Fibroblast of skin of left quadriceps (primary cell): ENCODE measurements around the gene CLEC16A.

ENCODE experiments used
- DNase-seq, 2 experiments: peaks; one replicate each; pipeline ENCODE4 v3.0.0-alpha.2; 2013; ENCODE audit warnings: low read depth in 2 of 2

Gene CLEC16A

GRCh38 chr16:11158018-11158417 lies 213.7 kb downstream of the CLEC16A start:
- no peak for DNase-seq

DNA sequence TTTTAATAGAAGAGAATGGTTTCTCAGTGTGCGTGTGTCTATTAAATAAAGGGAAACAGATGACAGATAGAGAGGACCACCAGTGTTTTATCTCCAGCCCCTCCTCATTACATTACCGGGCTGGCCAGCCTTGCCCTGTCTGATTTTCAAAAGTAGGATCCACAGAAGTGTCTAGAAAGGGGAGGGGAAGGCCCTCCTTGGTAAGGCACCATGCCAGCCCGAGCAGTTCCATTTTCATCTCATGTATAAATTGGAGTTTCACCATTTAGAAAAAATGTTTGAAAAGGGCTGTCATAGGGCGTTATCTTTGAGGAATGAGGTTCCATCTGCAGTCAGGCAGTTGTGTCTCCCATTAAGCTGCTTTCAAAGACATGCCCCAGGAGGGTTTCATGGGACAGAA lies 214.9 kb downstream of the CLEC16A start:
- DNase-seq: no peak

DNA sequence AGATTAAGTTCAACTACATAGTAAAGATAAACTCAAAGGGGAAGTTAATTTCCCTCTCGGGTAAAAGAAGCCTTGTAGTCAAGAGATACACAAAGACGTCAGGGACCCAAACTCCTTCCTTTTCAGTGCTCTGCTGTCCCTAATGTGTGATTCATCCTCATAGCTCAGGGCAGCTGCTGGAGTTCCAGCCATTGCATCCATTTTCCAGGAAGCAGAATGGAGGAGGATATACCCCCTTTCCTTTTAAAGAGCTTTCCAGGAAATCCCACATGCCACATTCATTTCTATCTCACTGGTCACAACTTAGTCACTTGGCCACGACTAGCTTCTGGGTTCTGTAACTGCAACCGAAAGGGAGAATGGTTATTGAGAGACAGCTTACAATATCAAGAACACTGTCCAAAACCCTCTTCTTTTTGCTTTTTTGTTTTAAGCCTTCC lies 216.3 kb downstream of the CLEC16A start:
- no peak for DNase-seq

GRCh38 chr16:11161439-11161838 lies 217.1 kb downstream of the CLEC16A start:
- DNase-seq: no peak

- no peak for DNase-seq
Measured at GRCh38 chr16:11161974-11162373, 217.6 kb downstream of the CLEC16A start.

GRCh38 chr16:11162586-11163268 lies 218.4 kb downstream of the CLEC16A start:
- DNase-seq: no peak

DNA sequence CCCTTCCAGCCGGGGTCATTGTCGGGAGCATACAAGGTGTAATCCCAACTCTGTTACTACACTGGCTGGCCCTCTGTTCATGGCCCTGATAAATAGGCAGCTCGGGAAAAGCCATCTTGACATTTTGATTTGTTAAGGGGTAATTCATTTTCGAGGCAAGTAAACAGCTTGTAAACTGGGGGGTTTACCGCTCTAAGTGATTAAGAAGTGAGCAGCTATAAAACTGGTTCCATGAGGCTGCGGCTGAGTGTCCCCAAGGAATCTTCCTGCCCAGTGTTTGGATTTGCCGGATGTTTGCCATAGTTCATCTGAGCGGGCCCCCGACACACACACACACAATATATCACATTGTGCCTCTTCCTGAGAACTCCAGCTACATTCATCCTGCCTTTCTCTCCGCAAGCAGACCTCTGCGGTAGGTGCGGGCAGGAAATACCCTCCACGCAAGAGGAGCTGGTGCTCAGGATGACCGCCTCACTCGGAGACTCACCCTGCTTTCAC lies 219.4 kb downstream of the CLEC16A start:
- DNase-seq: no peak

GRCh38 chr16:11164482-11165270 lies 220.3 kb downstream of the CLEC16A start:
- DNase-seq: no peak

- DNase-seq: no peak
Measured at GRCh38 chr16:11165349-11165748, 221.0 kb downstream of the CLEC16A start.

- DNase-seq: no peak
Measured at GRCh38 chr16:11165894-11166665, 221.7 kb downstream of the CLEC16A start.

DNA sequence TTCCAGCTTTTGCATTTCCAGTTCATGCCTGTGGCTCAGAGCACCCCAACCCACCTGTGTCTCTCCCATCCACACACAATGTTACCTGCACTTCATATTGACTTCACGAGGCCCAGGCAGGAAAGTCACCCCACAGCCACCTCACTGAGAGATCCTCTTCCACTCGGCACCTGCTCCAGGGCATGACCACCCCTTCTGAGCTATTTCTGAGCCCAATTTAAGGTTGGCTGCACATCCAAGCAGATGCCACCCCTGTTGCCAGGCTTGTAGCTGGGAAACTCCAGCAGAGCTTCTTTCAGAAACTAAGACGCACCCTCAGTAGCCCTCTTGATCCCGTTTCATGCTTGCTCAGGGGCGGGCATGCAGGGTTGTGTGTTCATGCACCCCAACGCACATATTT lies 223.2 kb downstream of the CLEC16A start:
- no peak for DNase-seq

DNA sequence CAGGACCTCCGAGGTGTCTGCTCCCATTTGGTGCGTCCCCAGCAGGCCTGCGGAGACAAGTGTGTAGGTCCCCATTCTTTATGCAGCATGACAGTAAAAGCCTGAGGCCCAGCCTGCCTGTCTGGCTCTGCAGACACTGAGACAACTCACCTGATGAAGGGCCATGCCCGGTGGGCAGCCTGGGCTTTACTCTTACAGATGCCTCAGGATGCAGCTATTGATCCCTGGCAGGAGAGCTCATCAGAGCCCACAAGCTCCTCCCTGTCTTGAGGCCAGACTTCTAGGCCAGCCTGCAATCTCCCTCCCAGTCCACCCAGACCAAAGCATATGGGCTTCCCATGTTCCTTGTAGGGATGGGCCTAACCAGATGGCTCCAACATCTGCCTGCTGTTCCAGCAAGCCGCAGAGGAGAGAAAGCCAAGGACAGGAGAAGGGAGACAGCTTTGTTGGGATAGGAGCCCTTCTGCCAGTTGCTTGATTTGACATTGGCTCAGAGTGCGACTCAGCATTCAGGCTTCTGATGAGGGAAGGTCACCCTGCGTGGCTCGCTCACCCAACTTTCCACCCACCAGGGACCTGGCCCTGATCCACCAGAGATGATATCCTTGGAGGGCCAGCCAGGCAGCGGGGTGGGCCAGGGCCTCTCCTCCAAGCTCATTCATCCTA lies 224.2 kb downstream of the CLEC16A start:
- DNase-seq: no peak

- DNase-seq: no peak
Measured at GRCh38 chr16:11169641-11170040, 225.3 kb downstream of the CLEC16A start.

DNA sequence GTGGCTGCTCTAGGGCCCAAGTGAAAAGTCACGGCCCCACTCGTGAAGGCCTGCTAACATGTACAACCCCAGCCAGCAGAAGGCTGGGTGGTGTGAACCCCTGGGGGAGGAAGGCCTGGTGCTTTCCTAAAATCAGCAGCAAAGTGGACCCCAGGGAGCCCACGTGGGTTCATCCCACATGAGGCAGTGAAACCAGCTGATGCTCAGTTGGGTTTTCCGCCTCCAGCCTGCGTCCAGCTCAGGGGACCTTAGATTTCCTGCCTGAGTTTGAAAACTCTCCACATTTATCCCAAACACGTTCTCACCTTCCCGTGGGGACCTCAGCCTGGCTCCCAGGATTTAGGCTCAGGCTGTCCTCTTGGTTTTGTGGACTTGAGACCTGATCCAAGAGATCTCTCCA lies 225.8 kb downstream of the CLEC16A start:
- no peak for DNase-seq

- no peak for DNase-seq
Measured at GRCh38 chr16:11170696-11171447, 226.5 kb downstream of the CLEC16A start.

DNA sequence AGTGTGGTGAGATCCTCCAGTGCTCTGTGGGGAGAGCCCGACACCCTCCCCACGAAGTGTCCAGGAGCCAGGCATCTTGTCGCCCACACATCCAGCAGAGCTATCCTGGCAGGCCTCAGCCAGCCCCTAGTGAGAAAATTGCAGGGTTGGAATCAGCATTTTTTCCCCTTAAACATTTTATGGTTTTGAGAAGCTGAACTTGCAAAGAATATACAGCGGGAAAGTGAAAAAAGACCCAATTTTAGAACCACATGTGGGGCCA lies 227.0 kb downstream of the CLEC16A start:
- no peak for DNase-seq

GRCh38 chr16:11171757-11172299 lies 227.5 kb downstream of the CLEC16A start:
- no peak for DNase-seq

DNA sequence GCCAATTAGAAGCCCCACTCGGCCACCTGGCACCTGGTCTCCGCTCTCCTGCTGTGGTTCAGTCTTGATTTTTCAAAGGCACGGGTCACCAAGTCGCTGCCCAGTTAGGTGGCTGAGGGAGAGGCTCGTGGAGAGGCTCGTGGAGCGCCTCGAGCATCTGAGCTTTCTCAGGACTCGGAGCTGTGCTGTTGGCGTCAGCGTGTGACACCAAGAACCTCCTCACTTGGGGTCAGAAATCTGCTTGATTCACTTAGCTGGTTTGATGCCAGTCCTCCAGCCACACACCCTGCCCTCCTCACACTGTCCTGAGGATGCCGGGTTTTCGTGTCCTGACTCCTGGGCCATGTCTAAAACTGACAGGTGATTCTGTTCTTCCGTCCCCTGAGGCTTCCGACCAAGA lies 229.1 kb downstream of the CLEC16A start:
- no peak for DNase-seq

DNA sequence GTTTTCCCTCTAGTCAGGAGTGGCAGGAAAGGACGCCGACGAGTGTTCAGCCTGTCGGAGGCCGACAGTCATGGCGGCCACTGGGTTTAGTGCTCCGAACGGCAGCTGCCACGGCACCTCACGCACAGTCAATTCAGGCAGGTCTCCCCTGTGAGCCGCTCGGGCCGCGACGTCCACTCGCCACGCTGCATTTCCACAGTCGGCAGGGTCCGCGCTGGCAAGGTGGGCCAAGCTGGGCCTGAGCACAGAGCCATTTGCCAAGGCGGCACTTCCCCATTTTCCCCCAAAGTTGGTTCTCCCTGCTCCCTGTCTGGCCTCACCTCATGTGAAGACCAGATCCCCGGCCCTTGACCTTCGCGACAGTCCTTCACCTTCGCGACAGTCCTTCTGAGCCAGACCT lies 229.8 kb downstream of the CLEC16A start:
- no peak for DNase-seq

DNA sequence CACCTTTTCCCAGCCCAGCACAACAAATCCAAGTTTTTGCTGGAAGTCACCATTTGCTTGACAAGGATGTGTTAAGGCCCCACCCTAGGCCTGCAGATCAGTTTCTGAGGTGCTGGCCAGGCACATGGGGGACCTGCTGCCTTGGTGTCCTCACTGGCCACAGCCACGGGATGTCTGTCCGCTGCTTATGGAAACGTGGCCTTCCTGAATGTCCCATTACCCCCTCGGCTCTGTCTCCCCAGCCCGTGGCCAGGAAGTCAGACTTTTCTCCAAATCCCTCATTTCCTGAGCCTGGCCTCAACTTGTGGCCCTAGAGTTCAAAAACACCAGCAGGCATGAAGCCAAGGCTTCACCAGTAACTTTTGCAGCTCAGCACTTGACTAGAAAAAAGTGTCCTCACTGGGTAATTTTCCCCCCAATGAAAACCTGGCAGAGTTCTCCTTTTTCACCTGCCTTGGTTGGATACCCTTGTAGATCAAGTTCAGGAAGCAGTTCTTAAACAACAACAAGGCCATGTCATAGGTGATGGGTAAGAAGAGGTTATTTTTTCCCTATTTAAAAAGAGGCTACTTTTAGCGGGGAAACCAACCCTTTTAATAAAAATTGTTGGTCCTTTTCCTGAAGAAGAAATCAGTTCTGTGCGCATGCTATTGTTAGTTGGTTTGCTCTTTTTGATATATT lies 230.9 kb downstream of the CLEC16A start:
- DNase-seq: no peak
